H9 (cell line): ENCODE data around the gene EFCAB12. TPM values are rescaled to one million over a fixed set of nuclear protein-coding genes. Genes with fewer than 3 reads are reported as not detected.

ENCODE experiments used
- DNase-seq: peaks from one replicate; pipeline ENCODE4 v3.0.0-alpha.2; 2017
- H2AFZ ChIP-seq: one replicate; pipeline ENCODE4 v1.6.1; 2013; ENCODE audit warnings: mild to moderate bottlenecking, low read length, control low read depth, moderate library complexity
- H2AK5ac ChIP-seq: 2 replicates; pipeline ENCODE4 v1.6.1; 2013; ENCODE audit warnings: low read length, control low read depth, mixed read lengths; ENCODE audit not compliant: insufficient read length
- H2BK120ac ChIP-seq: one replicate; pipeline ENCODE4 v1.6.1; 2013; ENCODE audit warnings: low read depth, mild to moderate bottlenecking, low read length, control low read depth, inconsistent platforms; ENCODE audit not compliant: poor library complexity, severe bottlenecking
- H2BK12ac ChIP-seq: 2 replicates; pipeline ENCODE4 v1.6.1; 2013; ENCODE audit warnings: low read length, control low read depth, mixed read lengths, low read depth; ENCODE audit not compliant: insufficient read length
- H2BK15ac ChIP-seq: 2 replicates; pipeline ENCODE4 v1.6.1; 2013; ENCODE audit warnings: low read depth, low read length, control low read depth
- H2BK20ac ChIP-seq: one replicate; pipeline ENCODE4 v1.6.1; 2013; ENCODE audit warnings: low read depth, mild to moderate bottlenecking, low read length, control low read depth, inconsistent platforms; ENCODE audit not compliant: poor library complexity, severe bottlenecking
- H2BK5ac ChIP-seq: 2 replicates; pipeline ENCODE4 v1.6.1; 2013; ENCODE audit warnings: low read length, control low read depth, mixed read lengths; ENCODE audit not compliant: insufficient read length
- H3K14ac ChIP-seq: 2 replicates; pipeline ENCODE4 v1.6.1; 2013; ENCODE audit warnings: low read length, control low read depth; ENCODE audit not compliant: insufficient read depth
- H3K18ac ChIP-seq: 2 replicates; pipeline ENCODE4 v1.6.1; 2013; ENCODE audit warnings: low read depth, mild to moderate bottlenecking, mixed read lengths, low read length, control low read depth; ENCODE audit not compliant: insufficient read length
- H3K23ac ChIP-seq: 2 replicates; pipeline ENCODE4 v1.6.1; 2013; ENCODE audit warnings: low read length, control low read depth, mixed read lengths, low read depth; ENCODE audit not compliant: insufficient read length
- H3K23me2 ChIP-seq: 2 replicates; pipeline ENCODE4 v1.6.1; 2013; ENCODE audit warnings: low read depth, mild to moderate bottlenecking, mixed read lengths, low read length, control low read depth; ENCODE audit not compliant: insufficient read length, poor library complexity, severe bottlenecking
- H3K27ac ChIP-seq: 2 replicates; pipeline ENCODE4 v1.5.1; 2013; ENCODE audit warnings: low read length, control low read depth, mixed read lengths, low read depth; ENCODE audit not compliant: insufficient read length
- H3K27me3 ChIP-seq: 2 replicates; pipeline ENCODE4 v1.6.1; 2013; ENCODE audit warnings: low read length, control low read depth, inconsistent platforms; ENCODE audit not compliant: insufficient read depth
- H3K4ac ChIP-seq: 2 replicates; pipeline ENCODE4 v1.6.1; 2013; ENCODE audit warnings: low read depth, mild to moderate bottlenecking, control low read depth, inconsistent platforms, low read length, moderate library complexity
- H3K4me1 ChIP-seq: 2 replicates; pipeline ENCODE4 v1.6.1; 2013; ENCODE audit warnings: low read length, control low read depth, inconsistent platforms; ENCODE audit not compliant: insufficient read depth
- H3K4me2 ChIP-seq: 2 replicates; pipeline ENCODE4 v1.6.1; 2013; ENCODE audit warnings: low read length, control low read depth, mixed read lengths; ENCODE audit not compliant: insufficient read length, insufficient read depth
- H3K56ac ChIP-seq: 2 replicates; pipeline ENCODE4 v1.6.1; 2013; ENCODE audit warnings: low read depth, mild to moderate bottlenecking, mixed read lengths, low read length, control low read depth; ENCODE audit not compliant: insufficient read length
- H3K79me1 ChIP-seq: 2 replicates; pipeline ENCODE4 v1.6.1; 2013; ENCODE audit warnings: low read depth, mild to moderate bottlenecking, moderate library complexity, low read length, control low read depth, inconsistent platforms; ENCODE audit not compliant: insufficient read depth, poor library complexity, severe bottlenecking
- H3K79me2 ChIP-seq: 2 replicates; pipeline ENCODE4 v1.6.1; 2013; ENCODE audit warnings: low read length, control low read depth, inconsistent platforms; ENCODE audit not compliant: insufficient read depth
- H3K9ac ChIP-seq: 2 replicates; pipeline ENCODE4 v1.6.1; 2013; ENCODE audit warnings: low read length, control low read depth, mixed read lengths; ENCODE audit not compliant: insufficient read length; ENCODE audit errors: extremely low read depth
- H3K9me3 ChIP-seq: one replicate; pipeline ENCODE4 v1.6.1; 2013; ENCODE audit warnings: low read depth, low read length, inconsistent platforms; ENCODE audit not compliant: control insufficient read depth
- H3T11ph ChIP-seq: one replicate; pipeline ENCODE4 v1.6.1; 2013; ENCODE audit warnings: mild to moderate bottlenecking, low read length, control low read depth, inconsistent platforms
- H4K20me1 ChIP-seq: one replicate; pipeline ENCODE4 v1.6.1; 2013; ENCODE audit not compliant: control insufficient read depth, insufficient read length, insufficient read depth
- H4K5ac ChIP-seq: 2 replicates; pipeline ENCODE4 v1.6.1; 2013; ENCODE audit warnings: low read depth, mild to moderate bottlenecking, mixed read lengths, low read length, control low read depth; ENCODE audit not compliant: insufficient read length
- H4K8ac ChIP-seq: replicated peaks from 2 replicates; pipeline ENCODE4 v1.6.1; 2013; ENCODE audit warnings: low read length, control low read depth, mixed read lengths, low read depth; ENCODE audit not compliant: insufficient read length
- H4K91ac ChIP-seq: 2 replicates; pipeline ENCODE4 v1.6.1; 2013; ENCODE audit warnings: low read depth, mild to moderate bottlenecking, moderate library complexity, mixed read lengths, low read length, control low read depth; ENCODE audit not compliant: insufficient read length
- H3K27ac Mint-ChIP-seq, 3 experiments: 2 replicates in 2 of 3; 3 replicates in 1 of 3; pipeline ENCODE4 v1.8.0; 2020 to 2021; ENCODE audit warnings: mixed read lengths in 3 of 3, mild to moderate bottlenecking in 1 of 3, moderate library complexity in 1 of 3
- H3K27me3 Mint-ChIP-seq: 2 replicates; pipeline ENCODE4 v1.8.0; 2021; ENCODE audit warnings: low read depth, mild to moderate bottlenecking, moderate library complexity, mixed read lengths
- H3K36me3 Mint-ChIP-seq, 3 experiments: 2 replicates in 2 of 3; 3 replicates in 1 of 3; pipeline ENCODE4 v1.8.0; 2020 to 2021; ENCODE audit warnings: low read depth in 3 of 3, mixed read lengths in 3 of 3; ENCODE audit not compliant: insufficient read depth in 1 of 3
- H3K4me1 Mint-ChIP-seq, 2 experiments: 2 replicates each; pipeline ENCODE4 v1.8.0; 2020; ENCODE audit warnings: mixed read lengths in 2 of 2
- H3K4me3 Mint-ChIP-seq, 2 experiments: 2 replicates in 1 of 2; 3 replicates in 1 of 2; pipeline ENCODE4 v1.8.0; 2020 to 2021; ENCODE audit warnings: mild to moderate bottlenecking in 2 of 2, mixed read lengths in 2 of 2, moderate library complexity in 1 of 2
- H3K9me3 Mint-ChIP-seq, 2 experiments: 2 replicates in 1 of 2; 3 replicates in 1 of 2; pipeline ENCODE4 v1.8.0; 2020; ENCODE audit warnings: mild to moderate bottlenecking in 2 of 2, mixed read lengths in 2 of 2, moderate library complexity in 1 of 2
- WGBS: extraction: QIAGEN DNeasy Blood & Tissue Kit; methylation state at CpG from one replicate; pipeline ENCODE4 v1.1.7; 2013; ENCODE audit warnings: missing lambda C conversion rate, low lambda C conversion rate, mixed read lengths; ENCODE audit not compliant: insufficient read length; ENCODE audit errors: extremely low coverage; 5-methylcytosine and 5-hydroxymethylcytosine counted together
- total RNA-seq: library from RNA; stranded (reverse); gene quantifications from 2 replicates; pipeline ENCODE4 v1.2.1, GENCODE V29; 2021
- TF ChIP-seq, protein P1 (sequence below): fragments of 200-600 bp; sonication (generic); conservative IDR thresholded peaks from 3 replicates; pipeline ENCODE4 v1.8.0; 2021; ENCODE audit warnings: antibody characterized with exemption, mild to moderate bottlenecking

The EFCAB12 gene
- total RNA-seq, 1 experiment from 2014 or later: 0.28 TPM

DNA sequence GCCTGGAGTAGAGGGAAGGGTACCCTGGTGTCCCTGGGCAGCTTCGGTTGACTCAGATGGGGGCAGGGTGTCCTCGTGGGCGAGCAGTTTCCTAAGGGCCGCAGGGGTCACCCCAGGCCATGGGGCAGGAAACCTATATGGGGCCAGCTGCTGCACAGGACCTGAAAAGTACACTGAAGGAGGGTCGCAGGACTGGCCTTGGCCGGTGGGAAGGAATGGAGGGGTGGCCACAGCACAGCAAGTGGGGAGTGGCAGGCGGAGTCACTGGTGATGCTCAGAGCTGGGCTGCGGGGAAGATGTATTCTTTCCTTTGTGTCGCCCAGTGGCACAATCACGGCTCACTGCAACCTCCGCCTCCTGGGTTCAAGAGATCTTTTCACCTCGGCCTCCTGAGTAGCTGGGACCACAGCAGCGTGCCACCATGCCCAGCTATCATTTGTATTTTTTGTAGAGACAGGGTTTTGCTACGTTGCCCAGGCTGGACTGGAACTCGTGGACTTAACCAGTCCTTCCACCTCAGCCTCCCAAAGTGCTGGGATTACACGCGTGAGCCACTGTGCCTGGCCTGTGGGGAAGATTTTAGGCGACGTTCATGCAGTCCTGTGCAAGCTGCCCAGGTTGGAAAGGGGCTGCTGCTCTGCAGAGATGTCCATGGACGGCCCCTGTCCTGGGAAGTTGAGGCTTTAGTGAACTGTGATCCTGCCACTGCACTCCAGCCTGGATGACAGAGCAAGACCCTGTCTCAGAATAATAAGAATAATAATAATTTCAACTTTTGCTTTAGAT, 57.2 kb downstream of the EFCAB12 start:
- Histone ChIP-seq H2BK20ac (no peak overlapping the region), H3K4me1 (no peaks in the 10 kb centered on the region; the same call in 1 of the 2 replicates), H3K27me3 (no peaks in the 10 kb centered on the region), H2AK5ac (no peak overlapping the region), H4K20me1 (no peaks in the 10 kb centered on the region), H3K4ac (no peak overlapping the region), H3K4me2 (no peak overlapping the region), H3K27ac (no peak overlapping the region), H3K14ac (no peak overlapping the region), H3K79me1 (no peaks in the 10 kb centered on the region), H3T11ph (no peak overlapping the region), H3K23me2 (peaks cover 5% of the 10 kb centered on the region), H3K18ac (no peak overlapping the region), H3K9ac (no peak overlapping the region), H2BK120ac (no peak overlapping the region), H2BK12ac (no peak overlapping the region), H4K5ac (no peak overlapping the region), H2AFZ (no peak overlapping the region), H2BK15ac (no peak overlapping the region), H4K8ac (no peak overlapping the region), H4K91ac (no peak overlapping the region), H2BK5ac (no peak overlapping the region), H3K79me2 (no peaks in the 10 kb centered on the region), H3K56ac (no peak overlapping the region), H3K9me3 (no peaks in the 10 kb centered on the region), H3K23ac (no peak overlapping the region)
- WGBS: no CpG with 5 or more reads among the region's 20 CpGs
- TF ChIP-seq, protein P1, sequence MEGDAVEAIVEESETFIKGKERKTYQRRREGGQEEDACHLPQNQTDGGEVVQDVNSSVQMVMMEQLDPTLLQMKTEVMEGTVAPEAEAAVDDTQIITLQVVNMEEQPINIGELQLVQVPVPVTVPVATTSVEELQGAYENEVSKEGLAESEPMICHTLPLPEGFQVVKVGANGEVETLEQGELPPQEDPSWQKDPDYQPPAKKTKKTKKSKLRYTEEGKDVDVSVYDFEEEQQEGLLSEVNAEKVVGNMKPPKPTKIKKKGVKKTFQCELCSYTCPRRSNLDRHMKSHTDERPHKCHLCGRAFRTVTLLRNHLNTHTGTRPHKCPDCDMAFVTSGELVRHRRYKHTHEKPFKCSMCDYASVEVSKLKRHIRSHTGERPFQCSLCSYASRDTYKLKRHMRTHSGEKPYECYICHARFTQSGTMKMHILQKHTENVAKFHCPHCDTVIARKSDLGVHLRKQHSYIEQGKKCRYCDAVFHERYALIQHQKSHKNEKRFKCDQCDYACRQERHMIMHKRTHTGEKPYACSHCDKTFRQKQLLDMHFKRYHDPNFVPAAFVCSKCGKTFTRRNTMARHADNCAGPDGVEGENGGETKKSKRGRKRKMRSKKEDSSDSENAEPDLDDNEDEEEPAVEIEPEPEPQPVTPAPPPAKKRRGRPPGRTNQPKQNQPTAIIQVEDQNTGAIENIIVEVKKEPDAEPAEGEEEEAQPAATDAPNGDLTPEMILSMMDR: no peak
- no peak overlapping the region for H3K4me3 Mint-ChIP-seq
- peak; percentile 21 for DNase-seq
- no peaks in the 10 kb centered on the region for H3K9me3 Mint-ChIP-seq
- no peak overlapping the region for H3K27ac Mint-ChIP-seq
- no peaks in the 10 kb centered on the region; a peak in 1 of 7 replicates for H3K36me3 Mint-ChIP-seq
- peaks cover 3% of the 10 kb centered on the region; the same call in 1 of the 2 replicates for H3K27me3 Mint-ChIP-seq
- H3K4me1 Mint-ChIP-seq: no peaks in the 10 kb centered on the region
